Iris pigment epithelial cell (primary cell): ENCODE measurements around the gene GFI1.

Experiments used
- DNase-seq: peaks from one replicate; pipeline ENCODE4 v3.0.0-alpha.2; 2011; ENCODE audit warnings: low read depth

GFI1 gene

GRCh38 chr1:92488416-92488815 is 1.7 kb upstream of the GFI1 start:
- no peak for DNase-seq

GRCh38 chr1:92487078-92487605 is 417 bp upstream of the GFI1 start:
- DNase-seq, result no peak

GRCh38 chr1:92485381-92486250 is 1.1 kb downstream of the GFI1 start:
- DNase-seq, result peak; percentile 33

- no peak for DNase-seq
Observed at GRCh38 chr1:92484472-92485380, 2.0 kb downstream of the GFI1 start.

GRCh38 chr1:92483610-92484471 is 2.9 kb downstream of the GFI1 start:
- DNase-seq, result no peak

GRCh38 chr1:92482665-92483609 is 3.8 kb downstream of the GFI1 start:
- DNase-seq, result no peak

- DNase-seq, result no peak
Observed at GRCh38 chr1:92481971-92482664, 4.6 kb downstream of the GFI1 start.

GRCh38 chr1:92481599-92481925 is 5.2 kb downstream of the GFI1 start:
- no peak for DNase-seq

- DNase-seq, result no peak
Observed at GRCh38 chr1:92480813-92481598, 5.7 kb downstream of the GFI1 start.

- DNase-seq, result no peak
Observed at GRCh38 chr1:92480200-92480812, 6.4 kb downstream of the GFI1 start.

GRCh38 chr1:92479587-92479986 is 7.1 kb downstream of the GFI1 start:
- no peak for DNase-seq

GRCh38 chr1:92478393-92478792 is 8.3 kb downstream of the GFI1 start:
- peak; percentile 36 for DNase-seq

GRCh38 chr1:92476071-92476631 is 10.6 kb downstream of the GFI1 start:
- DNase-seq, result no peak

- DNase-seq, result no peak
Observed at GRCh38 chr1:92475029-92475428, 11.7 kb downstream of the GFI1 start.

- no peak for DNase-seq
Observed at GRCh38 chr1:92473781-92474495, 12.8 kb downstream of the GFI1 start.

- DNase-seq, result no peak
Observed at GRCh38 chr1:92470216-92470615, 16.5 kb downstream of the GFI1 start.

GRCh38 chr1:92466683-92467352 is 19.9 kb downstream of the GFI1 start:
- no peak for DNase-seq
